IPS DF 19.7 (cell line): Measurements from ENCODE around the gene TRIM9.
"Not testable (repeated sequence)": the region's sequence is repeated elsewhere in the genome, so short reads cannot be mapped to it uniquely, and the experiment has no call there.

ENCODE experiments used
- DNase-seq: peaks from one replicate; pipeline ENCODE4 v3.0.0-alpha.2; 2013; ENCODE audit warnings: low read depth, low spot score

The TRIM9 gene

GRCh38 chr14:50964683-50965390, 130.1 kb downstream of the TRIM9 start:
- DNase-seq = no peak

DNA sequence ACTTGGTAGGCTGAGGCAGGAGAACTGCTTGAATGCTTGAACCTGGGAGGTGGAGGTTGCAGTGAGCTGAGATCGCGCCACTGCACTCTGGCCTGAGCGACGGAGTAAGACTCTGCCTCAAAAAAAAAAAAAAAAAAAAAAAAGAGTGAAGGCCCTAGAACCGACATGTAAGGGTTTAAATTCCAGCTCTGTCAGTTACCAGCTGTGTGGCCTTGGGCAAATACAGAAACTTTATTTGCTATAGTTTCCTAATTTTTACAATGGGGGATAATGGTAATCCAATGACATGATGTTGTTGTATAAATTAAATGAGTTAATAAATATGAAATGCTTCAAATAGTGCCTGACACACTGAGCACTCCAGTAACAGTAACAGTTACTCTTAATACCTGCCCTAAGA, 131.0 kb downstream of the TRIM9 start:
- no peak for DNase-seq

DNA sequence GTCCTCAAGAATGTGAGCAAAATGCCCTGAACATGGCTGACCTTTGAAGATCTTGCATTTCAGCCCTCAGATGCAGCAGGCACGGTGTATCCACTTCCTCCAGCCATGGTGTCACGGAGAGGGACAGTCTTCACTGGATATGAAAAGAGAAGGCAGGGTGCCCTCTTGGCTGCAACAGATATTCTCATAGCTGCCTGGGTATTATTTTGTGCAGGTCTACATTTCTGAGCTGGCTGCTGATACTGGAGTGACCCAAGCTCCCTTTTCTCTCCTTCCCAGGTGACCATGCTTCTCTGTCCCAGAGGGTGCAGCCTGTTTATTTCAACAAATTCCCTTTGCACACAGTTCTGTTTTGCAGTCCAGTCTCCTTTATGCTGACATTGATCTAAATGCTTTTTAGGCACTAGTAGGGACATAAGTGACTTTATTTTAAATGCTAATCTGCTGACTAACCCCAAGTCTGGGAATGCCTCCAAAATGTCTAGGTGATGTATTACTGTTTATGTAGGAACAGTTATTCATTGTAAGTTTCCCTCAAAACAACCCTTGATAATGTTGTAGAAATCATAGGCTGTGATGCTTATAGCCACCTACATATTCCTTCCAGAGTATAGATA, 133.2 kb downstream of the TRIM9 start:
- DNase-seq = no peak

GRCh38 chr14:50957296-50957695, 137.6 kb downstream of the TRIM9 start:
- DNase-seq = no peak

GRCh38 chr14:50956421-50956820, 138.5 kb downstream of the TRIM9 start:
- not testable (repeated sequence) for DNase-seq

DNA sequence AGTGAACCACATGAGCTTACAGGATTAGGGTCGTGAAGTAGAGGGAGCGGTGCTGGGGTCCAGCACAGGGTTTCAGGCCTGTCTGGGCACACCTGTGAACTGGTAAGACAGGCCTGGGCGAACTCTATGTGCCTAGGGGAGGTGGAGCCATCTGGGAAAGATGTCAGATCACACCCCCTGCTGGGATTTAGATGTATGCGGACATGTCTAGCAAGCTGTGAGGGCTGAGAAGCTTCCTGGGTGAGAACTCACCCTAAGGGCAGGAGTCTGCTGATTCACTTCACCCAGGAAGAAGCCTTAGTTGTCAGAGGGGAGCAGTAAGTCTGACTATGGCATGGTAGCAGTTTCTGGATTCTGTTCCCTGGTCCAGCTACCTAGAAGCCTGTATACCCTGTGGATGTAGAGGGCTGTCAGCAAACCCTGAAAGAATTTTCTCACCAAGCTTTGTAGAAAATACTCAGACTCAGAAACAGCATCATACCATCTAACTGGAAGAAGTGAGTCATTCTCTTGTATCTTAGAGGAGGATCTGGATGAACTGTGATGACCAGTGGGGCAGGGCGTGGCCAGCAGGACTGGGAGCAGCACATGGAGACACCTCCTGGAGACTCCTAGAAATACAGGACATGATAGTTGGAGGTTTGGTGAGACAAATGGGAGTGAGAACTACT, 139.4 kb downstream of the TRIM9 start:
- DNase-seq = no peak

- no peak for DNase-seq
These were observed 140.0 kb downstream of the TRIM9 start for GRCh38 chr14:50954811-50955372.

- DNase-seq = no peak
These were observed 141.4 kb downstream of the TRIM9 start for GRCh38 chr14:50953502-50953901.

DNA sequence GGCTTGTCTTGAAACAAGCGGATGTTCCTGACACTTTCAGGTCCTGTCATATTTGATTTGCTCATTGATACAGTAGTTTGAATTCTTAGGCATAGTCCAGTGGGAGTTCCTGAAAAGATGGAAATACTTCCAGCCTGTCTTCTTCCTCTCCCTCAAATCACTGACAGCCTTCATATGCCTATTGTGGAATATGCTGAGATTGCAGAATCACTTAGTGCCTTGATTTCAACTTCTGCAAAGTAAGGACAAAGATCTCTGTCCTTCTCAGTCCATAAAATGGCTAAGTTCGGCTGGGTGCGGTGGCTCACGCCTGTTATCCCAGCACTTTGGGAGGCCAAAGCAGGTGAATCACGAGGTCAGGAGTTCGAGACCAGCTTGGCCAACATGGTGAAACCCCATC, 143.9 kb downstream of the TRIM9 start:
- DNase-seq = no peak

DNA sequence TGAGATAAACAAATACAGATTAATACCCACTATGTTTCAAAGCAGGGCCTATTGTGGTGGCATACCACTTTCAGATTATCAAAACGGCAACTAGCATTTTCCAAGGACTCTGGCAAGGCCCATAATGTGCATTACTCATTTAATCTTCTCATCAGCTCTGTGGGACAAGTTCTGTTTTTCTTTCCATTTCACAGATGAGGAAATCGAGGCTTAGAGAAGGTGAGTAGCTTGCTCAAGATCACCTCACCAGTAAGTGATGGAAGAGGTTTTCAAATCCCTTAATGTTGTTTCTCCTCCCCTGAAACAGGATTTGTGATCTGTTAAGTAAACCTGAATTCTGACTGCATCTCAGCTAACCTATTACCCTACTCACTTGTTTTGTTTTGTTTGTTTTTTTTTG, 146.7 kb downstream of the TRIM9 start:
- DNase-seq = no peak

GRCh38 chr14:50947446-50947845, 147.5 kb downstream of the TRIM9 start:
- DNase-seq = no peak

DNA sequence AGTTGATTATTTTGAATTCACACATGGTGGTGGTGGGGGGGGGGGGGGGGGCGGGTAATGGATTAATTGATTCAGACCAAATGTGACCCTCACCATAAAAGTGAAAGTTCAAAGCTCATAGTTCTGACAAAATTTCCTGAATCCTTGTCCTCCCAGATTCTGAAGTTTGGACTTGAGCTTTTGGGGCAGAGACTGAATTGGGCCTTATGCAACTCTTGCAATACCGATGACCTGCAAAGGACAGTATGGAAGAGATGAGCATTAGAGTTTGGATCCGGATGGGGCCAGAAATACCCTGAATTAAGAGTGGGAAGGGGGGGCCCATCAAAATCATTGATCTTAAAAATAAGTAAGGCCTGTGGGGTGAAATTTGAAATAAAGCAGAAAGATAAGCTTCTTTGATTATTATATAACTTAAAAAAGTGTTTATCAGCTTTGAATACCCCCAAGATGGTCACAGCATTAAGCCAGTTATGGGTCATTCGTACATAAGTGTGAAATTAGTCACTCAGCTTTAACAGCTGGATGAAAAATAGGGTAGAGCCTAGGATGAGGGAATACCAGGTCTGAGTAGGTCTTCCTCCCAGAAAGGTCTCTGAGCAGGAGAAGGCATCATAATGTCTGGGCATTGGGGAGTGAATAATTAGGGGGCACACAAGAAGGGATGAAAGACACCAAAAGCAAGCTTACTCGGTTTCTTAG, 148.5 kb downstream of the TRIM9 start:
- DNase-seq = no peak

DNA sequence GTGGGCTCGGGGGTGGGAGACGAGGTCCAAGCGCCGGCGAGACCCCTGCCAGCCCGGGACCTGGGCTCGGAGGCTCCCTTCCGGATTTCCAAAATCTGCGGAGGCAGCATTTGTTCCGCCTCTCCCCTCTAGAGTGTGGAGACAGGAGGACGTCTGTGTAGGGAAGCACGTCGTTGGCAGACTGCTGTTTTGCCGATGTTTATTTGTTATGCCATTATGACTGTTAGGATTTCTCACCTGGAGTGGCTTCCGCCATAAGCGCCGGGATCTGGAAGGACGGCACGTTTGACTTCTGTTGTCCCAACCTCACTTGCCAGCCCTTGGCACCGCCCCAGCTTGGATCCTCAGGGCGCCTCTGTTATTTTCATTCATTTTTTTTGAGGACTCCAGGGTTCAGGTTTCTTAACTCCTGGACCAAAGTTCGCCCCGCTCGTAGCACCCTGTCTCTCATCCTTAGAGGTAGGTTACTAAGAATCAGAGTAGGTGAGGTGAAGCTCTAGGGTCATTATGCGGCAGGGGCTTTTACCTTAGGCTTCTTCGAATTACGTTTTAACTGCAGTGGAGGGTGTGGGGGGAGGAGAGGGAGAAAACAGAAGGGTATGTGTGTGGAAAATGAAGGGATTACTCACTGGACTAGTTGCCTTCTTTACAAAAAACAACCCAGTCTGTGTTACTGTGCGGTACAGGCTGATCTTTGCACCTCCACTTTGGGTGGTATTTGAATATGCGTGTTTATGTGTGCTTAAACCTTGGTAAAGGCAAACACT, 150.1 kb downstream of the TRIM9 start:
- no peak for DNase-seq

- no peak for DNase-seq
These were observed 150.8 kb downstream of the TRIM9 start, which contains the start of gene PYGL for GRCh38 chr14:50943943-50944646. TSS of gene PYGL (minus strand) at chr14:50944483. CDS start at chr14:50944403, 80 bp downstream.

DNA sequence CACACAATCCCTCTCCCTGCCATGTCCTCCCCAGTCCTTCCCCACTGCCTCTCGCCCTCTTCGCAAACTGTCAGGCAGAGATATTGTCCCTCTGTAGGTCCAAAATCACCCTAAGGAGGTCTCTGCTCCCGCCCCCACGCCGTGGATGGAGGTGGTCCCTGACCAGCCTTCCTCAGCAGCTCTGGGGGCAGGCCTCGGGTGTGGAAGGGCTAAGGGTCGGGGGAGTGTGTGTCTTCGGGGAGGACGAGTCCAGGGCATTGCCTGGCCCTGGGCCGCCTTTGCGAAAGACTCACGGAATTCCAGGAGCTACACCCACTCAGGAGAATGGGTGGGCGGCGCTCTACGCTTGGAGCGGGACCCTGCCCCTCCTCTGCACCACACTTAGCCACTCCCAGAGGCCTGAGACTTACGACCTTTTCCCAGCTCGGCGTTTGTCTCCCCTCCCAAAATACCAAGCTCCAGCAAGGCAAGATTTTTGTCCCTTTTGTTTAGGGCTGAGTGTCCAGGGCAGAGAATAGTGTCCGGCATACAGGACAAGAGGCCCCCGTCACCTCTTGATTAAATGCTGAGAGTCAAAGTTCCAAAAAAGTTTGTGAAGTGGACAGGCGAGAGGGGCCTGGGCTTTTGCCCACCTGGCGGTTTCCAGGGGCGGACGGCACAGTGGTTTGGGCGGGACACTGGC, 151.5 kb downstream of the TRIM9 start:
- no peak for DNase-seq

DNA sequence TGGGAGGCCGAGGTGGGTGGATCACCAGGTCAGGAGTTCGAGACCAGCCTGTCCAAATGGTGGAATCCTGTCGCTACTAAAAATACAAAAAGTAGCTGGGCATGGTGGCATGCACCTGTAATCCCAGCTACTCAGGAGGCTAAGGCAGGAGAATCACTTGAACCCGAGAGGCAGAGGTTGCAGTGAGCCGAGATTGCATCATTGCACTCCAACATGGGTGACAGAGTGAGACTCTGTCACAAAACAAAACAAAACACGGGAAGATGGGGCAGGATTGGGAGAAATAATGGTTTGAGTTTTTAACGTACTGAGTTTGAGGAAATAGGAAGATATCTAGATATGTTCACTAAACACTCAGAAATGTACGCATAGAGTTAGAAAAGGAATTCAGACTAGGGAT, 153.3 kb downstream of the TRIM9 start:
- DNase-seq = not testable (repeated sequence)

- no peak for DNase-seq
These were observed 153.8 kb downstream of the TRIM9 start for GRCh38 chr14:50941151-50941550.

GRCh38 chr14:50937800-50938199, 157.1 kb downstream of the TRIM9 start:
- no peak for DNase-seq

GRCh38 chr14:50937325-50937724, 157.6 kb downstream of the TRIM9 start:
- DNase-seq = no peak

DNA sequence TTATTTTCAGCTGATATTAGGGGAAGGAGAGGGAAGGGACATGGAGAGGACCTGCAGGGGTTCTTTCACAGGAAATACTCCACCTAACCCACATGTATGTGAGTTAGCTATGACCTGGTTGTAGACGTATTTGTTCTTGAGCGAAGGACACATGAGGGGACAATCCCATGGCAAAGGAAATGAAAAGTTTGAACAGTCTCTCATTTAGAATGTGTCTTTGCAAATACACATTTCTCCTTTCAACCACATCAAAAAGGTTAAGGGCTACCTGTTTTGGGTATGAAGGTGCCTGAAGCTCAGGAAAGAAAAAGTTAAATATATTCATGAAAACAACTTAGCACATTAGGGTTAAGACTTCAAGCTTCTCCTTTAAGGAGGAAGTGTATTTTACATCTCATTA, 158.0 kb downstream of the TRIM9 start:
- no peak for DNase-seq
